ENCODE results near the gene ITGA11.
"Not testable (repeated sequence)": the region's sequence is repeated elsewhere in the genome, so short reads cannot be mapped to it uniquely, and the experiment has no call there.

ITGA11 gene

DNA sequence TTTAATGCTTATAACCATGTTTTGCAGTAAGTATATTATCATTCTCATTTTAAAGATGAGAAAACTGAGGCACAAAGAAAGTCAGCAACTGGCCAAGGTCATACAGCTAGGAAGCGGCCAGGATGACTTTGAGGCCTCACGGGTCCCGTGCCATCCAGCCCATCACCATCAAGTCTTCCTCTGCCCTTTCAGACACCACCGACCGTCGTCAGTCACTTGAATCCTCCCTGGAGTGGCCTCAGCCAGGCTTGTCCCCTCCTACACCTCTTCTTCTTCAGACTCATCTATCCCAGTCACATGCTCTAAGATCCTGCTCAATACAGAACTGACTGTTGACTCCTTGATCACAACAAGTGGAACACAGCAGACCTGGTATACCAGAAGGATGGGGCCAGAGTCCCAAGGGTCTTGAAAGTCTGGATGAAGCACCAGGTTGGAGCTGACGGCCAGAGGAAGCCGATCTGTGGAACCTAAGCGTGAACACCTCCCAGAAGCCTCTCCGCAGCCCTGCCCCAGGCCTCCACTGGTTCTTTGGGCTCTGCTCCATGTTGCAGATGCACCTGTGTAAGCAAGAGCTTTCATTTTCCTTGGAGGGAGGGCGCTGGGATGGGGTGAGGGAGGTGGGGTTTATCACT is 22.1 kb downstream of the ITGA11 start:
- no peak for DNase-seq (ENCODE audit: low read depth in 3 of 3)

DNA sequence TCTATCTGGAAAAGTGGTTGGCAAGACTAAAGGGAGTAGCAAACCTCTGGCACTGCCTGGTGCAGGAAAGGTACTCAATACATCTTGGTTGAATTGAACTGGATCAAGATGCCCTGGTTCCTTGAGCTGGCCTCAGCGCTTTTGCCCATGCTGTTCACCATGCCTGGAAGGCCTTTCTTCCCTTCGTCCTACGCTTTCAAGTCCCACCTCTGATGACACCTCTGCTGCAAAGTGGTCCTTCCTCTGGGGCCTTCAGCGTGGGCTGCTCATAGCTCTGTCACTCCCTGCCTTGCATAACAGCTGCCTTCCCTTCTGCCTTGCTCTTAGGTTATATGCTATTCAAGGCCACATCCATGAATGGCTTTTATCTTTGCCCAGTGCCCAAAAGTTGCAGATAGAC is 23.0 kb downstream of the ITGA11 start:
- no peak for DNase-seq (ENCODE audit: low read depth in 3 of 3)

DNA sequence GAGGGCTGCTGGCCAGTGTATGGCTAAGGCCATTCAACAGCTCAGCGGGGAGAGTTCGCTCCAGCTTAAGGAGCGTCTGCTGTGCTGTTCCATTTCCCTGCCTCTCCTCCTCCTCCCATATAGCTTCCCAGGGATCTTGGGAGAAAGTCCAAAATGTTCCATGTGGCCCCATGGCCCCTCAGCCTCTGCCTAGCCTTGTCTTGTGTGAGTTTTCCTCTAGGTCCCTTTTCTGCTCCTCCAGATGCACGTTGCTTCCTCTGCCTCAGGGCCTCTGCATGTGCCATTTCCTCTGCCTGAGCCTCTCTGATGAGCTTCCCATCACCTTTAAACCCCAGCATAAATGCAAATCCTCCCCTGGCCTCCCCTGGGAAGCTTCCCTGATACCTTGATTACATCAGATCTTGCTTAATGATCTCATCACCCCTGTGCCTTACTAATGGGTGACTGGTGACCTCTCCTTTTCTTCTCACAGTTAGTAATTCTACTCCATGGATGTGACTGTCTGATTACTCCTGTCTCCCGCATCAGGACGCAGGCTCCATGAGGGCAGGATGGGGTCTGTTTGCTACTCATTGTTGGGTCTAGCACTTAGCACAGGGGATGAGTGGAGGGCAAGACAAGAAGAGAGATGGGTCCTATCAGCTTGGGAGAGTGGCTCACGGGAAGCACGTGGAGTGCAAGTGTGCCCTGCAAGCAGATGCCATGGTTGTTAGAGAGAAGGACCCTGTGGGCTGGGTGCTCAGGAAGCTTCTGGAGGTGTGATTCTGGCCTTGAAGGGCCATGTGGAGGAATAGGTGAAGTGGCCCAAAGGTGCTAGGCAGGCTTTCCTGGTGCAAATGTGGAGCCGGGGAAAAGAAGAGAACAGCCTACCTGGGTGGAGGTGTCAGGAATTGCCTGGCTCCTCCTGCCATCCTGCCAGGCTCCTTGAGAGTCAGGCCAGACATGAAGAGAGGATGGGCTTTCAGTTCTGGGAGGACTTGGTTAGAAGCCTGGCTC is 23.8 kb downstream of the ITGA11 start:
- no peak for DNase-seq (ENCODE audit: low read depth in 3 of 3)

DNA sequence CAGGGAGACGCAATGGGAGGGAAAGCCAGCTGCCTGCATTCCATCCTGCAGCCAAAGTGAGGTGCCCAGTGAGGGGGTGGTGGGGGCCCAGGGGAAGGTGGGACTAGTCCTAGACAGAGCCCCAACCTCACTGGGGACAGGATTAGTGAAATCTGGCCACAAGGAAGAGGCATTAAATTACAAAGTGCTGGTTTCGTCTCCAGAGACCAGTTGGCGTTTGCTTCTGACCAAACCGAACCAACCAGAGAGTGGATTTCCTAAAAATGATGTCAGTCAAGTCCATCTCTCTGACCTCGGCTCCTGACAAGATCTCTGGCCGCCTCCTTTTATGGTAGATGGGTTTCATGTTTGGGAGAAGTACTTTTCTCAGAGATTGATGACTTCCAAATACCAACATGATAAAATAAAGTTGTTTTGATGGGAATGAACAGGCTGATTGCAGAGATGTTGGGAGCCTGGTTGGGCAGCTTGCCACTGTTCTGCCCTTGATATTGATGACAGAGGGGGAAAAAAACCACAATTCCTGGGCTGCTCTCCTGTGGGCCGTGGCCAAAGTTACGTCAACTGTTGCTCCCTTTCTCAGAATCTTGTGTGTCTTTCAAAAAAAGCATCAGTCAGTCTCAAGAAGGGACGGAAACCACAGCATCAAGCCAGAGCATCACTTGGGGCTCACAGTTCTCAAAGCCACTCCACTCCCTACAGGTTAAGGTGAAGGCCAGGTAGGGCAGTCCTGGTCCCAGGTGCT is 24.6 kb downstream of the ITGA11 start:
- no peak for DNase-seq (ENCODE audit: low read depth in 3 of 3)

DNA sequence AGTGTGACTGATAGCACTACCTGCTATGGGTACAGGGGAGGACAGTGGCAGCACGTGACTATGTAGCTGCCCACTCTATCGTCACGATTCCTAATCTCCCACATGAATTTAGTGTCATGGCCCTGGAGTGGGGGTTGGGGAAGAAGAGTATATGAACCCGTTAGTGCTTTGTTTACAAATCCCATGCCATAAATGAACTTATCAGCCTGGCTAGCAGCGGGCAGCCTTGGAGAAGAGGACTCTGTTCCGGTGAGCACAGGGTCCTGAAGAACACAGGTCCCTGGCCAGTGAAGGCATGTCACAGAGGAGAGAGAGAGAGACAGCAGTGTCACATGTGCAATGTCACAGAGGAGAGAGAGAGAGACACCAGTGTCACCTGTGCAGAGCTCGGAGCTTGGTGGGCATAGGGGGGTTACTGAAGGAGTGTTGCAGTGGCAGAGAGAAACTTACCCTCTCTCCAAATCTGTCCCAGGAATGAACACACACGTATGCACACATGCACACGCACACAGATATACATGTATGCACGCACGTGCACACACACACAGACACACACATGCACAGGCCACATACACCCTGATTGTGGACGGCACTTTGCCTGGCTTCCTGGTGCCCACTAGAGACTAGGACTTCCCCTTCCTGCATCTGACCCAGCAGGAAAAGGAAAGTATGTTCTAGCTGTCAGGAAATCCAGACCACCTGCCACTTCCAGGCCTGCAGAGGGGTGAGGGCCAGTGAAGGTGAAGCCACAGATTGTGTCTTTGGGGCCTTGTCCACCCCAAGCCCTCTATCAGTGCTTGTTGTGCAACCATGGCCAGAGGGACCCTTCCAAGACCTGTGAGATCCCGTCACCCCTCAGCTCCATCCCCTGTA is 26.3 kb downstream of the ITGA11 start:
- DNase-seq (ENCODE audit: low read depth in 3 of 3): no peak

DNA sequence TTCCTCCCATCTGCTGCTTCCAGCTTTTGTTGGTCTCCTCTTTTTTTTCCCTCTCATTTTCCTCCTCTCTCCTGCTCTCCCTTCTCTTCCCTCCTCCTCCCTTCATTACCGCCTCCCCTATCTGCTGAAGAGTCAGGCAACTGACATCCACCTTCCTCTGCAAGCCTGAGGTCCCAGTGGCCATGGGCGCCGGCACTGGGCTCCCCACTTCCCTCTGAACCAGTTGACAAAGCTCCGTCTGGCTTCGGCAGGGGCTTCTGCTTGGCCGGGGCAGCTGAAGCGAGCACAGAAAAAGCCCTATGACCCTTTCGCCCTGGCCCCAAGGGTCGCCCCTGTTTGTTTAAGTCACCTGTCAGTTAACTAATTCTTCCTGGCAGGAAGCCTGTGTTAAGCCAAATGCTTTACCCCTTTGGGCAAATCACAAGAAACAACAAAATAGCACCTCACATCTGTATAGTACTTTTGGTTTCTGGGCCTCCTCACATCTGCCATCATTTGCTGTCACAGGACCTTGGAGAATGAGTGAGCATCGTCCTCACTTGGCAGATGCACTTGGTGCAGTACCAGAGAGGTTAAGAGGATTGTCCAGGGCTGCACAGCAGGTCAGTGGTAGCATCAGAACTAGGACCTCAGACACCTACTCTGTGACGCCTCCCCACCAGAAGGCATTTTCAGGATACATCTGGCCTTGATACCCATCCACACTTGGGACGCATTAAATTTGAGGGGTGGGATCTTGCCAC is 27.7 kb downstream of the ITGA11 start:
- DNase-seq (ENCODE audit: low read depth in 3 of 3): no peak

DNA sequence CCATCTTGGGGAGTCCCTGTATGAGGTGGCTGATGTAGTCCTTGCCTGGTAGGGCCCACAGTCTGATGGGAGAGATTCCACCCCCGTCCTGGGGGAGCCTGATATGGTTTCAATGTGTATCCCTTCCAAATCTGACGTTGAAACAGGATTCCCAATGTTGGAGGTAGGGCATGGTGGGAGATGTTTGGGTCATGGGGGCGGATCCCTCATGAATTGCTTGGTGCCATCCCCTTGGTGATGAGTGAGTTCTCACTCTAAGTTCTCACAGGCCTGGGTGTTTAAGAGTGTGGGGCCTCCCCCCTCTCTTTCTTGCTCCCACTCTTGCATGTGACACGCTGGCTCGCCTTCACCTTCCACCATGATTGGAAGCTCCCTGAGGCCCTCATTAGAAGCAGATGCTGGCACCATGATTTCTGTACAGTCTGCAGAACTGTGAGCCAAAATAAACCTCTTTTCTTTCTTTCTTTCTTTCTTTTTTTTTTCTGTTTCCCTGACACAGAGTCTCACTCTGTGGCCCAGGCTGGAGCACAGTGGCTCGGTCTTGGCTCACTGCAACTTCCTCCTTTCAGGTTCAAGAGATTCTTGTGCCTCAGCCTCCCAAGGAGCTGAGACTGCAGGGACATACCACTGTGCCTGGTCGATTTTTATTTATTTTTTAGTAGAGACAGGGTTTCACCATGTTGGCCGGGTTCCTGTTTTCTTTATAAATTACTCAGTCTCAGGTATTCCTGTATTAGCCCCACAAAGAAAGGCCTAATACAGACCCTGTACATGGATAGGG is 28.6 kb downstream of the ITGA11 start:
- DNase-seq (ENCODE audit: low read depth in 3 of 3): no peak

DNA sequence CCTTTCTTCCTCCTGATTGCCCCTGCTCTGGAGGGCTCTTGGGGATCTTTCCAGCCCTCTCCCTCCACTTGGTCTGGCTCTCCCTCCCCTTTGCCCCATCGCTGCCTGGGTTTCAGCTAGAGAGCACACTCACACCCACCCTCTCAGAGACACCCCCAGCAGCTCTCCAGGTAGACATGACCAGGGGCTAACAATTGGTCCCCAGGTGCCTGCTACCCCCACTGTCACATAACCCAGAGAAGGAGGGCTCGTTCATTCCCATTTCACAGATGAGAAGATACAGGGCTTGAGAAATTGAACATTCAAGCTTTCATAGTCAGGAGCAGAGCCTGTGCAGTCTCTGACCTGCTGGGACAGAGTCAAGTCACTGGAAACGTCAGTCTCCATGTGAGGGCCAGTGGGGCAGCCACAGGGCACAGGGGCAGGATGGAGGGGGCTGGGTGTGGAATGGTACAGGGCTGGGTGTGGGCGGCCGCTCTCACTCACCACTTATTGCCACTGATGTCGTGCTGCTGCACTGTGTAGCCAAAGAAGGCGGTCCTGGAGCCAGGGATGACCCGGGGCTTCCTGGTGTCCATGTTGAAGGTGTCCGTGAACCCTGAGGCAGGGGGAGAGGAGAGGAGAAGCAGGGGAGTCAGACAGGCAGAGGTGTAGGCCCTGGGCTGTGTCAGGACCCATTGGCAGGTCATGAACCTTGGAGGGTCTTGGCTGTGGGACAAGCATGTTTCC is 29.4 kb downstream of the ITGA11 start:
- no peak for DNase-seq (ENCODE audit: low read depth in 3 of 3)

DNA sequence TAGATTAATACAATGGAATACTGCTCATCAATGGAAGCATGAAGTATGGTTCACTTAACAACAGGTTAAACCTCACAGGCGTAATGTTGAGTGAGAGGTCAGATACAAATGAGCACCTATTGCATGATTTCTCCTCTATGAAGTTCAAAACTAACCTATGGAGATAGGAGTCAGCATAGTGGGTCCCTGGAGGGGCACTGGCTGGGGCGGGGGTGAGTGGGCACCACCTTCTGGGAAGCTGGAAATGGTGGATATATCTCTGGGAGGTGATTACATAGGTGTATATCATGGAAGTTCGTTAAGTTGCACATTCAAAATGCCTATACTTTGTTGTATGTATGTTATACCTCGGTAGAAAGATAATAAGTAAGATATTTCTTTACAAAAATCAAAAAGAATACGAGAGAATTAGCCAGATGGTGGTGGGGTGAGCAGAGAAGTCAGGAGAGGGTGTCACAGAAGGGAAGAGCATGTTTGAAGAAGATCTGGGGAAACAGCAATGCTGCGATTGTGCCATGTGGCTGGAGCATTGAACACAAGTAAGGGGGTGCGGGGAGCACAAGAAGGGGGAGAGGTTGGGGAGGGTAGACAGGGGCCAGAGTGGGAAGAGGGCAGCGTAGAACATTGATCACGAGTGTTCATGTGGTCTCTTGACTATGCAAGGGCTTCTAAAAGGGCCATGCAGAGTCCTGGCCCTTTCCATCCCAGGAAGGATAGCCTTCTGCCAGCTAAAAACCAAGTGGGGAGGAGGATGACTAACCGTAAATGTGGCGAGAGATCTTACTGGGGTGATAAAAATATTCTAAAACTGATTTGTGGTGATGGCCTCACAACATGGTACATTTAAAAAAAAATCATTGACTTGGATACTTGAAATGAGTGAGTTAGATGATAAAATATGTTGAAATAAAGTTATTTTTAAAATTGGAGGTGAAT is 30.2 kb downstream of the ITGA11 start:
- no peak for DNase-seq (ENCODE audit: low read depth in 3 of 3)

DNA sequence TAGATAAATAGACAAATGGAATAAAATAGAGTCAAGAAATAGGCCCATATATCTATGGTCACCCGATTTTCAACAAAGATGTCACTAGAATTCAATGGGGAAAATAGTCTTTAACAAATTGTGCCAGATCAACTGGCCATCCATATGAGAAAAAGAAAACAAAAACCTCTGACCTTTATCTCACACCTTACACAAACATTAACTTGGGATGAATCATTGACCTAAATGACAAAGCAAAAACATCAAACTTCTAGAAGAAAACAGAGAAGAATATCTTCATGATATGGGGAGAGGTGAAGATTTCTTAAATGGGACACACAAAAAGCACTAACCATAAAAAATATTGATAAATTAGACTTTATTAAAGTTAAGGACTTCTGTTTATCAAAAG is 31.9 kb downstream of the ITGA11 start:
- no peak for DNase-seq (ENCODE audit: low read depth in 3 of 3)

DNA sequence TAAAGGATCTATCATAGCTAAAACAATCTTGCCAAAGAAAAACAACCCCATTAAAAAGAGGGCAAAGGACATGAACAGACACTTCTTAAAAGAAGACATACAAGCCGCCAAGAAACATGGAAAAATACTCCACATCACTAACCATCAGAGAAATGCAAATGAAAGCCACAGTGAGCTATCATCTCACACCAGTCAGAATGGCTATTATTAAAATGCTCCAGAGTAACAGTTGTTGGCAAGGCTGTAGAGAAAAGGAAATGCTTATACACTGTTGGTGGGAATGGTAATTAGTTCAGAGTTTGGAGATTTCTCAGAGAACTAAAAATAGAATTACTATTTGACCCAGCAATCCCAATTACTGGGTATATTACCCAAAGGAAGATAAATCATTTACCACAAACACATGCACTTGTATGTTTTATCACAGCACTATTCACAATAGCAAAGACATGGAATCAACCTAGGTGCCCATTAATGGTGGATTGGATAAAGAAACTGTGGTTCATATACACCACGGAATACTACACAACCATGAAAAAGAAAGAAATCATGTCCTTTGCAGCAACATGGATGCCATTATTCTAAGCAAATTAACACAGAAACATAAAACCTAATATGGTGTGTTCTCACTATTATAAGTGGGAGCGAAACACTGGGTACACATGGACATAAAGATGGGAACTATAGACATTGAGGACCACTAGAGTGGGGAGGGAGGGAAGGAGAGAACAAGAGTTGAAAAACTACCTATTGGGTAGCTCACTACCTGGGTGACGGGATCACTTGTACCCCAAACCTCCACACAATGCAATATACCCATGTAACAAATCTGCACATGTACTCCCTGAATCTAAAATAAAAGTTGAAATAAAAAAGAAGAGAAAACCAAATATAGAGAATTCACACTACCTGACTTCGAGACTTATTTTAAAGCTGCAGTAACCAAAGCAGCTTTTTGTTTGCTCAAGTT is 32.6 kb downstream of the ITGA11 start:
- no peak for DNase-seq (ENCODE audit: low read depth in 3 of 3)

DNA sequence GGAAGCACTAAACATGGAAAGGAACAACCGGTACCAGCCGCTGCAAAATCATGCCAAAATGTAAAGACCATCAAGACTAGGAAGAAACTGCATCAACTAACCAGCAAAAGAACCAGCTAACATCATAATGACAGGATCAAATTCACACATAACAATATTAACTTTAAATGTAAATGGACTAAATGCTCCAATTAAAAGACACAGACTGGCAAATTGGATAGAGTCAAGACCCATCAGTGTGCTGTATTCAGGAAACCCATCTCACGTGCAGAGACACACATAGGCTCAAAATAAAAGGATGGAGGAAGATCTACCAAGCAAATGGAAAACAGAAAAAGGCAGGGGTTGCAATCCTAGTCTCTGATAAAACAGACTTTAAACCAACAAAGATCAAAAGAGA is 34.0 kb downstream of the ITGA11 start:
- not testable (repeated sequence) for DNase-seq (ENCODE audit: low read depth in 3 of 3)

DNA sequence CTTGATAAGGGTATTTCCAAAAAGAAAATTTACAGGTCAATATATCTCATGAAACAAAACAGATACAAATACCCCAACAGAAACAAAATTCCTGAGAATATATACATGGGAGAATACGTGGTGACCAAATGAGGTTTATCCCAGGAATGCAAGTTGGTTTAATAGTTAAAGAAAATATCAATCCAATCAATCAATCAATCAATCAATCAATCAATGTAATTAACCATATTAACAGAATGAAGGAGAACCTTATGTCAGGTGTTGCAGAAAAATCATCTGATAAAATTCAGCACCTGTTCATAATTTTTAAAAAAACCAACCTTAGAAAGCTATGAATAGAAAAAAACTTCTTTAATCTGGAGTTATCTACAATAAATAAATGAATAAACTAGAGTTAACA is 35.9 kb downstream of the ITGA11 start:
- no peak for DNase-seq (ENCODE audit: low read depth in 3 of 3)

DNA sequence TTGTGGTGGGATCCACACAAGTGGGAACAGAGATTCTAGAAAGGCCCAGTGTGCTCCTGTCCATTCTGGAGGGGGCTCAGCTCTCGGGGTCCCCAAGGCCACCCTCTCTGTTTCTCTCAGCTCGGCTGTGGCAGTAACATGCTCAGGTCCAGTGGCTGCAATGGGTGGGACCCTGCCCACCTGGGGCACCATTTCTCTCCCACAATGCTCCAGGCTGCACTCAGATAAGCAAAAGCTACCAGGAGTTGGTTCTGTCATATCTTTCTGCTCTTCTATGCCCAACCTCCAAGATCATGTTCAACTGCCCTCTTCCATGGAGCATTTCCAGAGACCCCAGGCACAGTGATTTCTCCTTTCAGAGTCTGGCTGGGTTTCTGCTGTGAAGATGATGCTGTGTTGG is 40.8 kb downstream of the ITGA11 start:
- DNase-seq (ENCODE audit: low read depth in 3 of 3): no peak

DNA sequence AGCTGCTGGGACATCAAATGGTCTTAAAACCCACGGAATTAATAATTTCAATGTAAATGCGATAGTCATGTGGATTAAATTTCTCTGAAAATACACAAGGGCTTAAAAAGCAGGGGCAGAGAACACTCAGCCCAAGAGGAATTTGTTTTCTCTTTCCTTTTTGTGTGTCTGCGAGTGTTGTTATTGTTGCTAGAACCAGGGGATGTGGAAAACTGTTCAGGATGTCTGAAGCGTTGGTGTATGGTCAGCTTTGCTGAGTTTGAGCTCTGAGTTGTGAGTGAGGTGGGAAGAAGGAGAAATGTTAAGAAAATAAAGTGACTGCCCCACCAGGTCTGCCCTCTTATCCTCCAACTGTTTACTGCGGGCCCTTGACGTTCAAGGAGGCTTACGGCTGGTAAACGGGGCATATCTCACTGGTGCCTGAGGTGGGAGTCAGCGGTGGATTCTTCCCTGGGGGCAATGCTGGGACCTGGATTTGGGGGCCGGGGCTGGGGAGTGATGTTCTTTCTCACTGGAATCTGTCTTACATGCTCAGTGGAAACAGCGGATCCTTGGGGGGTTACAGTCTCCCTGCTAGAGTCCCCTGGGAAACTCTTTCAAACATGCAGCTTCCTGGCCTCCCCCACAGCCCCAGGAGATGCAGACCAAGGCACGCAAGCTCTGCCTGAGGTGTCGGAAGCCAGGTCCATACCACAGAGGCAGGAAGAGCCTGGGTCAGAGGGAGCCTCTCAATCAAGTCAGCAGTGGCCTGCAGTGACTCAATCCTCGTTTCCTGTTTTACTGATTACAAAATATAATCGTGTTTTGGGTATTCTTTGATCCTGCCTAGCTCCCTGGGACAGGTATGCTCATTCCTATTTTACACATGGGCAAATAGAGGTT is 41.8 kb downstream of the ITGA11 start:
- no peak for DNase-seq (ENCODE audit: low read depth in 3 of 3)
